NCI-H524 (cell line): ENCODE data around the gene SDR42E2.
"Not testable (repeated sequence)": the region's sequence is repeated elsewhere in the genome, so short reads cannot be mapped to it uniquely, and the experiment has no call there.

Source experiments
- DNase-seq, 2 experiments: peaks; one replicate each; lab custom pipeline; 2025; lab: John Stamatoyannopoulos, UW

The SDR42E2 gene

GRCh38 chr16:22191532-22192260 is 29.4 kb downstream of the SDR42E2 start:
- peak in 1 of 2 experiments; percentile 35 for DNase-seq

- peak in 1 of 2 experiments; percentile 34 for DNase-seq
Observed at GRCh38 chr16:22192261-22193062, 30.2 kb downstream of the SDR42E2 start.

GRCh38 chr16:22193063-22193411 is 30.7 kb downstream of the SDR42E2 start:
- DNase-seq = no peak

- no peak for DNase-seq
Observed at GRCh38 chr16:22194707-22195444, 32.6 kb downstream of the SDR42E2 start.

GRCh38 chr16:22195445-22195694 is 33.1 kb downstream of the SDR42E2 start:
- no peak for DNase-seq

- peak; percentile 84 to 88 for DNase-seq
Observed at GRCh38 chr16:22195695-22196558, 33.6 kb downstream of the SDR42E2 start.

GRCh38 chr16:22196559-22197168 is 34.4 kb downstream of the SDR42E2 start:
- not testable (repeated sequence) for DNase-seq

GRCh38 chr16:22198547-22199293 is 36.4 kb downstream of the SDR42E2 start:
- no peak for DNase-seq

- DNase-seq = no peak
Observed at GRCh38 chr16:22202261-22202637, 39.9 kb downstream of the SDR42E2 start.

- DNase-seq = no peak
Observed at GRCh38 chr16:22203091-22203490, 40.8 kb downstream of the SDR42E2 start.

- DNase-seq = no peak
Observed at GRCh38 chr16:22204091-22204655, 41.9 kb downstream of the SDR42E2 start.

GRCh38 chr16:22205577-22206012 is 43.3 kb downstream of the SDR42E2 start:
- DNase-seq = no peak

GRCh38 chr16:22206013-22206841 is 43.9 kb downstream of the SDR42E2 start, which contains the start of gene EEF2K:
Gene EEF2K, plus strand, starts transcription at chr16:22206278. Its CDS starts 19,452 bp downstream, at chr16:22225730.
- DNase-seq = peak; percentile 92 to 97

- peak; percentile 76 to 83 for DNase-seq
Observed at GRCh38 chr16:22206842-22207714, 44.8 kb downstream of the SDR42E2 start.

- no peak for DNase-seq
Observed at GRCh38 chr16:22207715-22208360, 45.5 kb downstream of the SDR42E2 start.

- no peak for DNase-seq
Observed at GRCh38 chr16:22210285-22210684, 48.0 kb downstream of the SDR42E2 start.

GRCh38 chr16:22210854-22211253 is 48.5 kb downstream of the SDR42E2 start:
- DNase-seq = no peak

- DNase-seq = no peak
Observed at GRCh38 chr16:22213236-22213635, 50.9 kb downstream of the SDR42E2 start.
